Left hindlimb (tissue), 1 donor: ENCODE measurements around the gene PECR.

Experiments
- DNase-seq: peaks from one replicate; pipeline ENCODE4 v3.0.0-alpha.2; 2018

The PECR gene

GRCh38 chr2:216081487-216082116 lies at the start of gene PECR, which contains the start of gene TMEM169:
Gene PECR (minus strand): TSS chr2:216081809. CDS start chr2:216081741, 68 bp downstream.
Gene TMEM169 (plus strand): TSS chr2:216081919. CDS start chr2:216095964, 14,045 bp downstream.
- peak; percentile 79 for DNase-seq

GRCh38 chr2:216130346-216130971 lies 48.9 kb upstream of the PECR start:
- no peak for DNase-seq

GRCh38 chr2:216126943-216127342 lies 45.3 kb upstream of the PECR start:
- no peak for DNase-seq

GRCh38 chr2:216121255-216121654 lies 39.6 kb upstream of the PECR start:
- no peak for DNase-seq

GRCh38 chr2:216119986-216120385 lies 38.4 kb upstream of the PECR start:
- DNase-seq = no peak

GRCh38 chr2:216119146-216119545 lies 37.5 kb upstream of the PECR start:
- DNase-seq = no peak

- no peak for DNase-seq
Observed at GRCh38 chr2:216118474-216118873, 36.9 kb upstream of the PECR start.

- DNase-seq = no peak
Observed at GRCh38 chr2:216117561-216118340, 36.1 kb upstream of the PECR start.

GRCh38 chr2:216116418-216116817 lies 34.8 kb upstream of the PECR start:
- no peak for DNase-seq

- peak; percentile 98 for DNase-seq
Observed at GRCh38 chr2:216114714-216115531, 33.3 kb upstream of the PECR start.

- DNase-seq = no peak
Observed at GRCh38 chr2:216114382-216114713, 32.7 kb upstream of the PECR start.

GRCh38 chr2:216113572-216113971 lies 32.0 kb upstream of the PECR start:
- DNase-seq = no peak

- no peak for DNase-seq
Observed at GRCh38 chr2:216112926-216113325, 31.3 kb upstream of the PECR start.

- DNase-seq = no peak
Observed at GRCh38 chr2:216111122-216111521, 29.5 kb upstream of the PECR start.

- DNase-seq = no peak
Observed at GRCh38 chr2:216110620-216111019, 29.0 kb upstream of the PECR start.

- no peak for DNase-seq
Observed at GRCh38 chr2:216109962-216110614, 28.5 kb upstream of the PECR start.

GRCh38 chr2:216108967-216109921 lies 27.6 kb upstream of the PECR start, which contains the start of gene XRCC5:
Gene XRCC5 (plus strand): TSS chr2:216109348. CDS start chr2:216109437, 89 bp downstream.
- peak; percentile 98 for DNase-seq

- DNase-seq = no peak
Observed at GRCh38 chr2:216108310-216108966, 26.8 kb upstream of the PECR start.

- no peak for DNase-seq
Observed at GRCh38 chr2:216107760-216108159, 26.2 kb upstream of the PECR start.

- DNase-seq = no peak
Observed at GRCh38 chr2:216107320-216107719, 25.7 kb upstream of the PECR start.

- no peak for DNase-seq
Observed at GRCh38 chr2:216104691-216105090, 23.1 kb upstream of the PECR start.
